A549 (cell line): ENCODE data around the gene TMPRSS2. TPM values are rescaled to one million over a fixed set of nuclear protein-coding genes. Genes with fewer than 3 reads are reported as not detected.
"Not testable (repeated sequence)": the region's sequence is repeated elsewhere in the genome, so short reads cannot be mapped to it uniquely, and the experiment has no call there.

Experiments used
- ATAC-seq, 2 experiments: fragments of 200-7000 bp in 1 of 2; fragments of >200 bp in 1 of 2; cut with Nextera tagmentation in 1 of 2; cut with Tn5 transposase in 1 of 2; 3 replicates each; pipeline versions ENCODE4 v1.8.0 to v1.9.1; 2018 to 2020; ENCODE audit warnings: mild to moderate bottlenecking in 1 of 2, moderate library complexity in 1 of 2
- CTCF ChIA-PET: fragments of 300-600 bp; sonication (Branson Sonifier 250); formaldehyde crosslinking; extraction: SDS; loops from one replicate; lab custom pipeline; 2021; ENCODE audit warnings: antibody characterized with exemption, inconsistent platforms; lab: Yijun Ruan, JAX
- POLR2A ChIA-PET: fragments of 350-600 bp; formaldehyde crosslinking; extraction: SDS; loops from one replicate; lab custom pipeline; 2021; ENCODE audit warnings: antibody characterized with exemption, inconsistent platforms; lab: Yijun Ruan, JAX
- DNase-seq, 2 experiments: peaks; one replicate each; pipeline versions ENCODE4 v3.0.0 to v3.0.0-alpha.2; 2011 to 2016; ENCODE audit warnings: low read depth in 1 of 2, low spot score in 1 of 2
- FAIRE-seq: peaks from 2 replicates; lab custom pipeline; 2011; peaks lifted over from hg19 to GRCh38; lab: Jason Lieb, UNC
- H3K27ac ChIP-seq, 2 experiments: fragments of >200 bp; sonication (Bioruptor Twin); formaldehyde crosslinking; 3 replicates each; pipeline ENCODE4 v1.5.1; 2016 to 2017
- H3K4me1 ChIP-seq: fragments of >200 bp; sonication (Bioruptor Twin); formaldehyde crosslinking; 3 replicates; pipeline ENCODE4 v1.6.1; 2016
- H3K4me2 ChIP-seq: fragments of >200 bp; sonication (Bioruptor Twin); formaldehyde crosslinking; 3 replicates; pipeline ENCODE4 v1.6.1; 2016
- H3K4me3 ChIP-seq: fragments of >200 bp; sonication (Bioruptor Twin); formaldehyde crosslinking; 3 replicates; pipeline ENCODE4 v1.5.1; 2016
- H3K9me3 ChIP-seq: fragments of >200 bp; sonication (Bioruptor Twin); formaldehyde crosslinking; 3 replicates; pipeline ENCODE4 v1.6.1; 2016
- ATOH8 ChIP-seq: fragments of 250-450 bp; sonication (Bioruptor Pico); IDR thresholded peaks from 2 replicates; pipeline ENCODE4 v1.5.0; 2020; ENCODE audit warnings: low read depth, mild to moderate bottlenecking, moderate library complexity
- BCL3 ChIP-seq: fragments of >200 bp; sonication (Bioruptor Twin); formaldehyde crosslinking; IDR thresholded peaks from 3 replicates; pipeline ENCODE4 v1.6.1; 2016
- BHLHE40 ChIP-seq: IDR thresholded peaks from 2 replicates; pipeline ENCODE4 v1.6.1; 2012; ENCODE audit warnings: low read depth, low read length, inconsistent platforms
- CBX2 ChIP-seq: fragments of 200-600 bp; sonication (generic); IDR thresholded peaks from 2 replicates; pipeline ENCODE4 v1.6.1; 2016; ENCODE audit warnings: low read depth, mild to moderate bottlenecking, borderline replicate concordance
- CBX8 ChIP-seq: fragments of 200-600 bp; sonication (generic); IDR thresholded peaks from 2 replicates; pipeline ENCODE4 v1.6.1; 2016
- CEBPB ChIP-seq, 2 experiments: fragments of >200 bp in 1 of 2; sonication (Bioruptor Twin) in 1 of 2; formaldehyde crosslinking in 1 of 2; IDR thresholded peaks; 2 replicates each; pipeline ENCODE4 v1.6.1; 2012 to 2016
- CHD2 ChIP-seq: fragments of 150-350 bp; IDR thresholded peaks from 2 replicates; pipeline ENCODE4 v1.6.1; 2014; ENCODE audit warnings: low read length; ENCODE audit not compliant: partially characterized antibody
- E2F6 ChIP-seq: IDR thresholded peaks from 2 replicates; pipeline ENCODE4 v1.6.1; 2012; ENCODE audit warnings: low read depth, borderline replicate concordance
- EHMT2 ChIP-seq: fragments of 200-600 bp; sonication (generic); IDR thresholded peaks from 2 replicates; pipeline ENCODE4 v1.6.1; 2016; ENCODE audit warnings: antibody characterized with exemption, low read depth, mild to moderate bottlenecking, moderate library complexity
- FOSB ChIP-seq: fragments of 250-450 bp; sonication (Bioruptor Pico); IDR thresholded peaks from 2 replicates; pipeline ENCODE4 v1.5.0; 2020; ENCODE audit warnings: mild to moderate bottlenecking, moderate library complexity
- FOSL2 ChIP-seq, 2 experiments: fragments of 450-650 bp in 1 of 2; fragments of >200 bp in 1 of 2; sonication (Bioruptor Twin) in 1 of 2; formaldehyde crosslinking; IDR thresholded peaks; 2 replicates each; pipeline versions ENCODE4 v1.5.0 to v1.6.1; 2016 to 2020; ENCODE audit warnings: mild to moderate bottlenecking in 1 of 2, moderate library complexity in 1 of 2
- HEYL ChIP-seq: fragments of 250-450 bp; sonication (Bioruptor Pico); IDR thresholded peaks from 2 replicates; pipeline ENCODE4 v1.8.0; 2021; ENCODE audit warnings: mild to moderate bottlenecking, moderate library complexity
- HOXB13 ChIP-seq: fragments of 250-450 bp; sonication (Bioruptor Pico); IDR thresholded peaks from 2 replicates; pipeline ENCODE4 v1.5.0; 2020; ENCODE audit warnings: low read depth, mild to moderate bottlenecking, moderate library complexity
- HOXB5 ChIP-seq: fragments of 250-450 bp; sonication (Bioruptor Pico); IDR thresholded peaks from 2 replicates; pipeline ENCODE4 v1.5.0; 2020; ENCODE audit warnings: mild to moderate bottlenecking, moderate library complexity
- JUN ChIP-seq, 2 experiments: fragments of >200 bp; sonication (Bioruptor Twin); formaldehyde crosslinking; IDR thresholded peaks; 2 replicates in 1 of 2; 3 replicates in 1 of 2; pipeline ENCODE4 v1.6.1; 2016 to 2017
- JUNB ChIP-seq: fragments of >200 bp; sonication (Bioruptor Twin); formaldehyde crosslinking; IDR thresholded peaks from 2 replicates; pipeline ENCODE4 v1.6.1; 2016
- MAX ChIP-seq: IDR thresholded peaks from 2 replicates; pipeline ENCODE4 v1.6.1; 2012
- NPAS2 ChIP-seq: fragments of 250-450 bp; sonication (Bioruptor Pico); IDR thresholded peaks from 2 replicates; pipeline ENCODE4 v1.8.0; 2022; ENCODE audit warnings: mild to moderate bottlenecking, moderate library complexity, borderline replicate concordance
- NR3C1 ChIP-seq: fragments of >200 bp; sonication (Bioruptor Twin); formaldehyde crosslinking; IDR thresholded peaks from 3 replicates; pipeline ENCODE4 v1.6.1; 2017
- POLR2A ChIP-seq: IDR thresholded peaks from 2 replicates; pipeline ENCODE4 v1.6.1; 2012; ENCODE audit warnings: mild to moderate bottlenecking, low read length
- POLR2AphosphoS2 ChIP-seq: conservative IDR thresholded peaks from 2 replicates; pipeline ENCODE4 v1.6.1; 2012; ENCODE audit warnings: low read length, improper control_type of control experiment, inconsistent platforms
- RNF2 ChIP-seq: fragments of 200-600 bp; sonication (generic); IDR thresholded peaks from 2 replicates; pipeline ENCODE4 v1.6.1; 2016; ENCODE audit warnings: low read depth, mild to moderate bottlenecking, antibody characterized with exemption, moderate library complexity, borderline replicate concordance
- TFCP2L1 ChIP-seq: fragments of 250-450 bp; sonication (Bioruptor Pico); IDR thresholded peaks from 2 replicates; pipeline ENCODE4 v1.5.0; 2021; ENCODE audit warnings: mild to moderate bottlenecking
- ZFP36 ChIP-seq: fragments of 450-650 bp; IDR thresholded peaks from 2 replicates; pipeline ENCODE4 v1.6.1; 2014; ENCODE audit warnings: borderline replicate concordance; ENCODE audit not compliant: partially characterized antibody
- whole genome bisulfite sequencing: methylation state at CpG from one replicate; pipeline ENCODE4 v1.1.6; 2017; ENCODE audit errors: missing lambda C conversion rate; 5-methylcytosine and 5-hydroxymethylcytosine counted together
- polyA plus RNA-seq, 4 experiments: library from polyadenylated mRNA; depleted of rRNA in 3 of 4; stranded (reverse); fragments of >200 nt; fragmentation: RNase III in 1 of 4; extraction: RNeasy Plus Mini Kit Qiagen cat#74134 plus additional on column Dnase treatment in 1 of 4; gene quantifications; 2 replicates in 3 of 4; 3 replicates in 1 of 4; pipeline ENCODE4 v1.2.3, GENCODE V29; 2011 to 2017

The TMPRSS2 gene
- polyA plus RNA-seq, 2 of the 4 experiments (the other 2 are of a cell fraction): not detected

GRCh38 chr21:41418956-41419680 is 88.8 kb downstream of the TMPRSS2 start:
- no peak for ATAC-seq

DNA sequence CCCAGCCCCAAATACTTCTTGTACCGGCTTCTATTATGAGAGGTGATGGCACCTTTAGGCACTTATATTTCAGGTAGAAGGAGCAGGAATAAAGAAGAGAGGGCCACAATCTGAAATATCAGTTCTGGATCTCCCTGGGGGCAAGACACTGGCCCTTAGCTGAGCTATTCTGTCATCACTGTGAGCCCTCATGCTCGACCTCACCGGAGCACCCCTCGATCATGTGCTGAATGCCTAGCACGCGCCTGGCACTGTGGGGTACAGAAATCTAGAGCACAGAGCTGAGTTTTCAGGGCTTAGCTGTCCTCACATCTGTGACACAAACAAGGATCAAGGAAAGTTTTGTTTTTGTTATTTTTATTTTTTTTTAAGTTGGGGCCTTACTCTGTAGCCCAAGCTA is 89.6 kb downstream of the TMPRSS2 start:
- ChIA-PET POLR2A (no interaction called here), CTCF (interaction anchor here (1.8 kb wide), 1 partner anchor 11 kb away, joined by 3 read pairs; no protein-coding TSS in a partner anchor)
- no peak for DNase-seq
- FAIRE-seq: no peak
- 80% methylated on average over 6 of the region's 6 CpGs for WGBS
- no peak for ATAC-seq
- Histone ChIP-seq H3K4me2 (no peak overlapping the region), H3K4me3 (no peak overlapping the region), H3K27ac (no peak overlapping the region), H3K9me3 (no peaks in the 10 kb centered on the region), H3K4me1 (no peaks in the 10 kb centered on the region)
- TF ChIP-seq HOXB13 (CRISPR knock-in tag): no peak
- TF ChIP-seq JUNB: no peak
- no peak for TF ChIP-seq CHD2
- TF ChIP-seq JUN (IDR thresholded peaks at IDR 0.05): no peak
- no peak for TF ChIP-seq HEYL (CRISPR knock-in tag)
- TF ChIP-seq TFCP2L1 (CRISPR knock-in tag): no peak
- no peak for TF ChIP-seq CEBPB (IDR thresholded peaks at IDR 0.05)
- no peak for TF ChIP-seq CBX2
- no peak for TF ChIP-seq MAX
- TF ChIP-seq BCL3: no peak
- TF ChIP-seq ATOH8 (CRISPR knock-in tag): no peak
- TF ChIP-seq NR3C1: no peak
- no peak for TF ChIP-seq POLR2AphosphoS2
- TF ChIP-seq HOXB5 (CRISPR knock-in tag): no peak
- no peak for TF ChIP-seq RNF2
- no peak for TF ChIP-seq FOSB

More at GRCh38 chr21:41418956-41419680, 88.8 kb downstream of the TMPRSS2 start:
- WGBS: over 99% methylated on average over 11 of the region's 11 CpGs
- no peak for DNase-seq
- Histone ChIP-seq H3K4me3 (no peak overlapping the region), H3K4me2 (no peak overlapping the region), H3K9me3 (no peaks in the 10 kb centered on the region), H3K4me1 (no peaks in the 10 kb centered on the region), H3K27ac (no peak overlapping the region)
- no peak for TF ChIP-seq NR3C1
- no peak for TF ChIP-seq NPAS2 (CRISPR knock-in tag)
- TF ChIP-seq JUN (IDR thresholded peaks at IDR 0.05): no peak
- TF ChIP-seq POLR2AphosphoS2: no peak
- no peak for TF ChIP-seq EHMT2
- TF ChIP-seq POLR2A: no peak
- no peak for TF ChIP-seq ATOH8 (CRISPR knock-in tag)
- TF ChIP-seq ZFP36: no peak
- TF ChIP-seq FOSL2 (IDR thresholded peaks at IDR 0.05): no peak
- TF ChIP-seq FOSL2 (CRISPR knock-in tag; IDR thresholded peaks at IDR 0.05): no peak
- no peak for TF ChIP-seq CBX8
- TF ChIP-seq BHLHE40: no peak
- TF ChIP-seq E2F6: no peak
- TF ChIP-seq FOSB: no peak
- ChIA-PET POLR2A (no interaction called here), CTCF (interaction anchor here (0.7 to 1.8 kb wide), 2 partner anchors 12 to 41 kb away, joined by 3 read pairs; no protein-coding TSS in a partner anchor)
- FAIRE-seq: no peak

- H3K9me3 ChIP-seq, DNase-seq, ATAC-seq, H3K4me1 ChIP-seq, FAIRE-seq, H3K27ac ChIP-seq, H3K4me2 ChIP-seq, H3K4me3 ChIP-seq, POLR2A ChIA-PET: not testable (repeated sequence)
- 25% methylated on average over 1 of the region's 2 CpGs for WGBS
- CTCF ChIA-PET: interaction anchor here (1.8 kb wide), 1 partner anchor 10 kb away, joined by 3 read pairs; no protein-coding TSS in a partner anchor
Observed at GRCh38 chr21:41417505-41417904, 90.5 kb downstream of the TMPRSS2 start.
